ENCODE measurements around the gene NBAS.

The NBAS gene
- 86.7 to 113 reads per million in 2 donors for total RNA-seq

DNA sequence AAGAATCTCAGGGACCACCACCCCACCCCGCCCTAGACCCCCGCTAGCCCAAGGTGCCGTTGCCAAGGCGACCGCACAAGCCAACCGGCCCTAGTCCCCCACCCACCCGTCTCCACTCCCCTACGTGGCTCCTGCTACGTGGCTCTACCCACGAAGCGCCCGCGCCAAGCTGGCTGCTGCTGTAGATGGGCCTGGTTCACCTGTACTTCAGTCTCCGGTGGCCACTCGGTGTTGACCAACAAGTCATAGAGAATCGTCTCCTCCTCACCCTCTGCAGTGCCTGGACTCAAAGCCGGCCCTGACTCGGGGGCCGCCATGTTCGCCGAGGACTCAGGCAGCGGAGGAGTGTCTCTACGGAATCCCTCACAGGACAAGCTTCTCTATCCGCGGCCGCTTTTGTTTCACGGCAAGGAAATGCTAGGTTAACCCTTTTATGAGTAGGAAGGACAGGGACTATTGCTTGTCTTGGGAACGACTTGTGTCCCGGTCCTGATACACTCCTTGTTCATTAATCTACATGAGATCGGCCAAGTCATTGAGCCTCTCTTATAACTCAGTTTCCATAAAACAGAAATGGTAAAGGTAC is at the start of gene NBAS:
TSS of gene NBAS (minus strand) at position 347 of the 586 bp plus-strand sequence. CDS start at position 317, 30 bp downstream.
- DNase-seq, result peak; percentile 40 to 87 (median 61)

DNA sequence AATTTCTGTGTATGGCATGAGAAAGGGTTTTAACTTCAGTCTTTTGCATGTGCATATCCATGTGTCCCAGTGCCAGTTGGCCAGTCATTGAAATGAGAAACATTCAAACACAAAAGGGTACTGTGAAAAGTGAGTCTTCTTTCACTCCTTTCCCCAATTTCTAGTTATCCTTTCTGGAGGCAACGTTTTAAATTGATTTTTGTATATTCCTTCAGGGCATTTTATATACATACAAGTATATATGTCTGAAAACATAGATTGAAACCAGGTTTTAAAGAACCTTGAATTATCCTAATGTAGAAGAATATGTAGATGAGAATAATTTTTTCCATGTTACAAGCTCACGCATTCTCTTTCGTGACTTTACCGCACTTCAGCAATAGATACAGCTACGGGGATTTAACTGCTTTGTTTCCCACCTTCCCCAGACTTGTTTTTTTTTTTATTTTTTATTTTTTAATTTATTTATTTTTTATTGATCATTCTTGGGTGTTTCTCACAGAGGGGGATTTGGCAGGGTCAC is 49.4 kb upstream of the NBAS start:
- DNase-seq, result no peak

DNA sequence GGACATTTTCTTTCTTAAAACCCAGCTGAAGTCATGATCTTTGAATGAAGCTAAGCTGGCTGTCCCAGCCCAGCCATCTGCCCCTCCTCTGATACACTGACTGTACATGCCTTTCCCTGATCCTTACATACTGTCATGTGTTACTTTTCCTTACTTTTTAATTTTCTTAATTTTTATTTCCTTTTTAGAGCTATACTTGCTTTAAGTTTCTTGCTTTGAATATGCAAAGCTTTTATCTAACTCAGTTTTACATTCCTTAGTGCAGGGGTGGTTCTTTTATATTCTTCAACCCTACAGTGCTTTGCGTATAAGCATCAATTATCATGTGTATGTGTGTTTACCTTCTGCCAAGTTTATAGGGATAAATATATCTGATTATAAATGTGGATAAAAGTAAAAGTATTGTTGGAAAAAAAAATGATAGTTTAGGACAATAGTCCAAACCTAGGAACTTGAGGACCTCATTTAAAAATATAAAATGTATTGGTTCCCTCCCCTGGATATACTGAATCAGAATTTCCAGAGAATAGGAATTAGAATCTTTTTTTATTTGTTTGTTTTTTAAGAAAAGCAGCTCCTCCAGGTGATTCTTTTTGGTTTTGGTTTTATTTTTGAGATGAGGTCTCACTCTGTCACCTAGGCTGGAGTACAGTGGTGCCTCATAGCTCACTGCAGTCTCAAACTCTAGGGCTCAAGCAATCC is 48.4 kb upstream of the NBAS start:
- no peak for DNase-seq

DNA sequence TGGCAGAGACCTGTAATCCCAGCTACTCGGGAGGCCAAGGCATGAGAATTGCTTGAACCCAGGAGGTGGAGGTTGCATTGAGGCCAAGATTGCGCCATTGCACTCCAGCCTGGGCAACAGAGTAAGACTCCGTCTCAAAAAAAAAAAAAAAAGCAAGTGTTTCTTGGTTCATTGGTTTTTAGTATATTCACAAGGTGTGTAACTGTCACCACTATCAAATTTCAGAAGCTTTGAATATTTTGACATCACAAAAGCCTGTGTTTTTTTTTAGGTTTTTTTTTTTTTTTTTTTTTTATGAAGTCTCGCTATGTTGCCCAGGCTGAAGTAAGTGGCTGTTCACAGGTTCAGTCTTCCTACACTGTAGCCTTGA is 47.2 kb upstream of the NBAS start:
- DNase-seq, result no peak

DNA sequence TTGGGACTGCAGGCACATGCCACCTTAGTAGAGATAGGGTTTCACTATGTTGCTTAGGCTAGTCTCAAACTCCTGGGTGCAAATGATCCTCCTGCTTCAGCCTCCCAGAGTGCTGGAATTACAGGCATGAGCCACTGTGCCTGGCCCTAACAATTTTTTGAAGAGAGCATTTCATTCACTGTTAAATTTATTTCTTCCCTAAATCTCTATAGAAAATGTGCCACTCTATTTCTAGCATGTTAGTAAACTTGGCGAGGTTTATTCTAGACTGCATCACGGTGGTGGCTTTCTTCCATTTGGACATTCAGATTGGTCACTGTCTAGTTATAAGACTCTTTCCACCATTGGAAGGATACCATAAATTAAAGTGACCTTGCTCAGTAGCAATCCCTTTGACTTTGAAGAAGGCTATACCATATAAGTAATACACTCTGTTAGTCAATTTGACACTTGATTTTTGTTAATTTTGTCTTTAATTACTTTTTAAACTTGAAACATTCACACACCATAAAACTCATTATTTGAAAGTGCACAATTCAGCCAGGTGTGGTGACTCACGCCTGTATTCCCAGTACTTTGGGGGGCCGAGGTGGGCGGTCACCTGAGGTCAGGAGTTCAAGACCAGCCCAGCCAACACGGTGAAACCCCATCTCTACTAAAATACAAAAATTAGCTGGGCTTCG is 46.7 kb upstream of the NBAS start:
- DNase-seq, result no peak

DNA sequence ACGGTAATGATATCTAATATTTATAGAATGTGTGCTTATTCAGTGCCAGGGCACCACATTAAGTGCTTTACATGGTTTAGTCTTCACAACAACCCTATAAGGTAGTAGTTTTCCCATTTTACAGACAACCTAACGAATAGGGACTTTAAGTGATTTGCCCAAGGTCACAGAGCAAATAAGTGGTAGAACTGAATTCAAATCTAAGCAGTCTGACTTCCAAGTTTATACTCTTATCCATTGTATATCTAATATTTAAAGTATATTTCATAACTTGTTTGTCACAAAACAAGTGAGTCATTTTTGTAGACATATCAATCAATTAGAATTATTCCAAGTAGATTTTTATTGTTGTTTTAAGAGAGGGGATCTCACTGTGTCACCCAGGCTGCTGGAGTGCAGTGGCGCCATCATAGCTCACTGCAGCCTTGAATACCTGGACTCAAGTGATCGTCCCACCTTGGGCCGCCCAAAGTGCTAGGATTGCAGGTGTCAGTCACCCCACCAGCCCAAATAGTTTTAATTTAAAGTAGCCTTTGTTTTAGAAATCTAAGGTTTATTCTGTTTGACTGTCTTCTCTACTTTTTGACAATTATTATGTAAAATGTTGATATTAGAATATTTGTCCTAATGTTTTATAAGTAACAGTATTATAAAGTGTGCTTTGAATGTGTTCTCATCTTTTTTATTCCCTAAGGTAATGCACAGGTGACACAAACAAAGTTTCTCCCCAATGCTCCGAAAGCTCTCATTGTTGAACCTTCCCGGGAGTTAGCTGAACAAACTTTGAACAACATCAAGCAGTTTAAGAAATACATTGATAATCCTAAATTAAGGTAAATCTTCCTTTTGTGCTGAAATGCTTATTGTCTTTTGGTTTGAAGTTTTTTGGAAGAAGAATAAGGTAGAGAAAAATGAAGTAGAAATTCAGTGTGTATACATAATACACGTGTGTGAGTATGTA is 45.6 kb upstream of the NBAS start:
- DNase-seq, result no peak

DNA sequence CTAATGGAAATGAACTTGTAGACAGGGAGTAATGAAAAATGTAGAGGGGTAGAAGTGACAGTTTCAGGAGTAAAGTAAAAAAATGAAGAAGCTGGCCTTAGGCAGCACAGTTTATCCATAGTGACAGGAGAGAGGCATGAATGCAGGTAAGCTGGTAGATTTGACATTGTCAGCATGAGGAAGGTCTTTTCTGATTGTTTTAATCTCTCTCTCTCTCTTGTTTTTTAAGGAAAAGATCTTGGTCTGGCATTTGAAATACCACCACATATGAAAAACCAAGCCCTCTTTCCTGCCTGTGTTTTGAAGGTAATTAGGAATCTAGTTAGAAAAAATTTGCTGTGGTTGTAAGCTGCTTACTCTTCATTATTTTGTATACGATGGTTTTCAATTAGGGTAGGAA is 44.6 kb upstream of the NBAS start:
- DNase-seq, result no peak

DNA sequence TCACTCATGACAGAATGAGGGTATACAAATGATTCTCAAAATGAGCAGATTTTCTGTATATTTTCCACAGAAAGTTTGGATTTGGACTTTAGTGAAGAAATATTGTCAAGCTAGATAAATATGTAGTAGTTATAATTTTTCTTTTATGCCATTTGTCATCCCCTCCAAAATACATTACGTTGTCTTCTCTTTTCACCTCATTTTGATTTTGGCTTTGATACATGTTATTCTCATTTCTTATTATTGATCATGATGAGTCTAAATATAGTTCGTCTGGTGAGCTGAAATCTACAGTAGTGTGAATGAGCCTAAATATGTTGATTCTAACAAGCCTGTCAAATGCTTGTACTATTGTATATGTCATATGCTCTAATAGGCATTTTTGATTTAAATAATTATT is 42.8 kb upstream of the NBAS start:
- no peak for DNase-seq

DNA sequence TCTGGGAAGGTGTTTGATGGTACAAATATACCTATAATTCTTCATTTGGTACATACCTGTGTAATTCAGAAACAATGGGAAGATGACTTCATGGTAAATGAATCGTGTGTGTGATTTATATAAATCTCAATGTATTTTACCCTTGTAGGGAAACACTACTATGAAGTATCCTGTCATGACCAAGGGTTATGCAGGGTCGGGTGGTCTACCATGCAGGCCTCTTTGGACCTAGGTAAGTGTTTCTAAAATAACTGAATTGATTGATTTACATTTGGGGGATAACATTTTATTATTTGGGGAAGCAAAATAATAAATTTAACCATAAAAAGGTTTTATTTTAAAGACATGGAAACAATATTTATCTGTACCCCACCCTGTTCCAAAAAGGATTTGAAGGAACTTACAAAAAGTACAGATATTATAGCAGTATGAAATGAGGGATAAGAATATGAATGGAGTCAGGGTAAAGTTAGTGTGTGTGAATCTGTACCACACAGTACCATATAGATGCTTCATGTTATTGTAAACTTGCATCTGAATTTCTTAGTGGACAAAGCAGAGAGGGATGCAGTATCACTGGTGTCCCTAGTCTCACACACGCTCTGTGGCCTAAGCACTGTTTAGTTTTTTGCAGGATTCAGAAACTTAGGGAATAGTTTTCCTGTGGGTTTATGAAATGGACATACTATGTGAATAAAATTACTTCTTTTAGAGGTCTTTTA is 42.1 kb upstream of the NBAS start:
- no peak for DNase-seq

DNA sequence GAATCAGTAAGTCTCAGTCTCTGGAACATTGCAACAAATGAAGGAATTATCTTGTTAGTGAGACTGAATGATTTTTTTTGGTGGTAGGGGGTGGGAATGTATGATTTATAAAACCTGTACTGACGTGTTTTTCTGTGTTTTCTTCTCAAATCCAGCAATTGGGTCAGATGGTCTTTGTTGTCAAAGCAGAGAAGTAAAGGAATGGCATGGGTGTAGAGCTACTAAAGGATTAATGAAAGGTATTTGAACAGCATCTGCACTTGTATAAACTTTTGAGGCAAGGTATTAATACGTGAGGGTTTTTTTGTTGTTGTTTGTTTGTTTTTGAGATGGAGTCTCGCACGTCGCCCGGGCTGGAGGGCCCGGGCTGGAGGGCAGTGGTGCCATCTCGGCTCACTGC is 41.3 kb upstream of the NBAS start:
- no peak for DNase-seq

DNA sequence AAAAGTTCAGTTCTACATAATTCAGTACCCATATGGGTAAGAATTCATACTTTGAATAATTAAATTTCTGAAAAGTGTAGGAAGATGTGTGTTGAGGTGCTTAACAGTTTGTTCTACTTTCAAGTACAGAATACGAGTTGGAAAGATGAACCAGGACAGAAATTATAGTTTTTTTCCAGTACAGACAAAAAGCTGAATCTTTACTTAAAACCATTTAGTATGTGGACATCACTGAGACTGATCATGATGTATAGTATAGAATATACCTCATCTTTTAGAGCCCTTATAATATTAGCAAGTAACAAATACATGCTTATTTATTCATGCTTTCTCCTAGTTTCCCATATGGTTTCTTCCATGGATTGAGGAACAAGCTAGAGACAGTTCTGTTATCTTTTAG is 40.5 kb upstream of the NBAS start:
- no peak for DNase-seq

DNA sequence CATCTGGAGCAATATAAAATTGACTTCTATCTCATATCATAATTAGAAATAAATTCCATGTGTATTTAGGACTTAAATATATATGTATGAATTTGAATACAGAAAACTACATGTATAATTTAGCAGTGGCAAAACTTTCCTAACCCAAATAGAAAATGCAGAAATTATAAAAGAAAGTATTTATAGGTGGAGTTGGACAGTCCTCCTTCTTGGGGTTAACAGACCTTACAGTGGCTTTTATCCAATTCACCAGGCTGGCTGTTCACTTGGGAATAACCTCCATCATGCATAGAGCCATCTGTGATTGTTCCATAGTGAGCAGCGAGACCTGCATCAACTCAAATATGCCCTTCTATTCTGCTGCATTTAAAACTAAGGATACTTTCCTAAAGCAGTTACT is 38.9 kb upstream of the NBAS start:
- no peak for DNase-seq

DNA sequence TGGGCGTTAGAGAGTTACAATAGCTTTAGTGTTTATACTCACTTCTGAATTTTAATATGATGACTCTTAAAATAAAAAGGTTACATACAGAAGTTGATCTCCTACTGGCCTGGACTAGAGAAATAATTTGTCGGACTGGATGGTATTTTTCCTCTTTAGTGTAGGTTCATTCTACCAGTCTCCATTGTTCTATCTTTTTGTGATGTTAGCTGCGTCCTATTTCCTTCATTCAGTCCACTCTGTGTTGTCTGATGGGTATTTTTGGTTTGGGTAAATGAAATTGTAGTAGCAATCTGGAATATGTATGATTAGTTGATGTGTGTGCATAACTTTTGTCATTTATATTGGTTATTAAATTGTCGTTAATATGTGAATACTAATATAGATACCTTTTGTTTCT is 35.8 kb upstream of the NBAS start:
- no peak for DNase-seq

DNA sequence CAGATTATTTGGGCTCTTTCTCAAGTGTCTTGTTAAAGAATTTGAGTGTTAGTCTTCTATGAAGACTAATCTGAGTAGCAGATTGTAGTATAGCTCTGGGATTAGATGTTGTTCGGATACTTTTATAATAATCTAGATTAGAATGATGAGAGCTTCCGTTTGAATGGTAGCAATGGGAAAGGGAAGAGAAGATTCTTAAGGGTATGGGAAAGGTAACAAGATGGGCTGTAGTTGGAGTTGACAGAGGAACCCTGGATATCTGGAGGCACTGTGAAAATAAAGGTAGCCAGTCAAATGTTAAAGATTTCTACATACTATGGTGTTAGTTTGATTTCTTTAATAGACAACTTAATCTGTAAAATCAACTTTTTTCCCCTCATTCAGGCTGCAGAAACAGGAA is 35.2 kb upstream of the NBAS start:
- no peak for DNase-seq

DNA sequence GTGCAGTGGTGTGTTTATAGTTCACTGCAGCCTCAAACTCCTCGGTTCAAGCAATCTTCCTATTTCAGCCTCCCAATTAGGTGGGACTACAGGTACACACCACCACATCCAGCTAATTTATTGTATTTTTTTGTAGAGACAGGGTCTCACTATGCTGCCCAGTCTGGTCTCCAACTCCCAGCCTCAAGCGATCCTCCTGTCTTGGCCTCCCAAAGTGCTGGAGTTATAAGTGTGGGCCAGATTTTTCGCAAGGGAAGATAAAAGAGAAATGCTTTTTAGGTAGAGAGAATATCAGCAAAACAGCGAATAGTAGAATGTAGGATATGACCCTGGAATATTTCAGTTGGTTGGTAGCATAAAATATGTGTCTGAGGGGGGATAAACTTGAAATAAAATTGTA is 34.8 kb upstream of the NBAS start:
- DNase-seq, result no peak

DNA sequence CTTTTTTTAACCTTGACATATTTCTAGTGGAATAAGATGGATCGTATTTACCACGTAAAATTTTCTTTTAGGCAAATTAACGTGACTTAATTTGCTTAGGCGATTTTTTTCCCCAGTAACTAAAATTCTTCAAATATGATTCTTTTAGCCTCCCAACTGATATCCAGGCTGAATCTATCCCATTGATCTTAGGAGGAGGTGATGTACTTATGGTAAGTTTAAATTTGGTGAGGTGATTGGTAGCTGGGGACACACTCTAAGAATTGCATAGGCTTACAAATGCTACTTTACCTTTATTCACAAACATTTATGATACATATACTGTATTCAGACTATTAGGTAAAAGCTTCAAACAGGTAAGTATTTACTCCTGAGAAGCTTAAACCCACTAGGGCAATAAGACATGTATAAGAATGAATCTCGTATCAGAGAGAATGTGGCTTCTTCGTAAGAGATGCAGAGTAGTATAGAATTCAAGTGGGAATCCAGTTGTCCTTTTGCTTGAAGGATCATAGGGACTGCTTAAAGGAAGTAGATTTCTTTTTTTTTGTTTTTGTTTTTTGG is 34.3 kb upstream of the NBAS start:
- DNase-seq, result no peak

DNA sequence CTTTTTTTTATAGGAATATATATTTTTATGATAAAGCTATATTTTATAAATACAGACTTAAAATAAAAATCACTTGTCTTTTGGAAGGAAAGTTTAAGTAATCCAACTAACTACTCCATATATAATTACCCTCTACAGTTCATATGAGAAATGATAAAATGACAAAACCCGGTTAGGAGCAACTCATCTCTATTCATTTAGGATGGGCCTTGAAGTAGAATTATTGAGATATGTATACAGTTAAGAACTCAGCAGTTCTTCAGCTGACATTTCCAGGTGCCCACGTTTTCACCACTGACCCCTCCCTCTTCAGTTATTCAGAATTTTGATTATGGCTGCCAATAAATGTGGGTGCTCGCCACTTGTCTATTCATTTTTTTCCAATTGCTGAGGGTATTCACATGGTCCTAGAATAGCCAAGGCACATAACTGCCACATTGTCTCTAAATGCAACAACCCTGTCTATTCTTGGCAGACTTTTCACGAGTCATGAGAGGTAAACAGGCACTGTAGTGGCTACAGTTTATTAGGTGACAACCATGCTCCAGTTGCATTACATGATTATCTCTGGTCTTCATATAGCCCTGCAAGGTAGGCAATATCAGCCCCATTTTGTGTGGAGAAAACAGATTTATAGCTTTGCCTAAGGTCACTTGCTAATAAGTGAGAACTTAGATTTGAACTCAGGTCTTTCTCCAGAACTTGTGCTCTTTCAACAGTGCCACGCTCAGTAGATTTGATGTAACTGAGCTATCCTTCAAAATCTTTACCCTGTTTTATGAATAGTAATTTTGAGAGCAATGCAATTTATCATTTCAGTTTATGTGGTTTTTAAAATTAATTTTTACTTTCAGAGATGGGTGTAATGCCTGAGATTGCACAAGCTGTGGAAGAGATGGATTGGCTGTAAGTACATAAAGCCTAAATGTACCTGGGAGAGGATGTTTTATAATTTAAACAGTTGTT is 33.4 kb upstream of the NBAS start:
- DNase-seq, result no peak

DNA sequence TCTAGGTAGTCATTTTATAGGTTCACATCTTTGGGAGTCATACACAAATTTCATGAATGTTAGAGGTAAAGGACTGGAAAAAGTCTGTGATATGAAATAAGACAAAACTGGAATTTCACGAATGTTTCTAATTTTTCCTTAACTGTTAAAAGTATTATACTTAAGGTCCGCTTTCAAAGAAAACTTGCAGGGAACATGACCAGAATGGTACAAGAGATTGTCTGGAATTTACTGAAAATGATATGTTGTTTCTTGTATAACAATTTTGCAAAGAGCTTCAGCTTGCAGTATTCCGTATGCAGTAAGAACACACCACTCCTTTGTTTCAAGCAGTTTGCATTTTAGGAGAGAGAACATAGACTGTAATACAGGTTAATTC is 32.2 kb upstream of the NBAS start:
- no peak for DNase-seq

DNA sequence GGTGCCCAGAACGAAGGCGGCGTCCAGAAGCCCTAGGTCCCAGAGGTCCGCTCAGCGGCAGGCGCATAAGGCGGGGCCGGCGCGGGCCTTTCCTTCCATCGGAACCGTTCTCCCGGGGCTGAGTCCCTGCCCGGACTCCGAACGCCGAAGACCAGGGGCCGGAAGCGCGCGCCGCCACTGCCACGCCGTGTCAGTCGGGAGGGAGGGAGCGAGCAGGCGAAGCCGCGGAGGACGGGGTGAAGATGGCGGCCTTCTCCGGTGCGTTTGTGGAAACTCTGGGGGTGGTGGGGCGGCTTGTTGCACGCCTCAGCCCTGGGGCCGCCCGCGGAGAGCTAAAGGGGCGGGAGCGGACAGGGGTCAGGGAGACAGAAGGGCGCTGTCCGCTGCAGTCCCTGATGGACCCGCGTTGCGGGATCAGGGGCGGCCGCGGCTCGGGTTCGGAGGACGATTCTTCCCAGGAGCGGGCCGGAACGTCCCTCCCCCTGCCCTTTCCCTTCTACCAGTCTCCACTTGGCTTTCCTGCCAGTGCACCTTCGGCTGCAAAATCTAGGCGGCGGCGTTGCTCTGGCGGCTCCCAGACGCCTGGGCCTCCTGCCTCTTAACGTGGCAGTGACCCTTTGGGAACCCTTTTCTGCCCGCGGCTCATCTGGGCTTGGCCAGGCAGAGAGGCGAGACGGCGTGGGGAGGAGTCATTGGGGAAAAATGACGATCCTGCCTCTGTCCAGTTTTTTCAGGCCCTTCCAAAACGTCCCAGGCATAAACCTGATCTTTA is 30.7 kb upstream of the NBAS start, which contains the start of gene DDX1:
TSS of gene DDX1 (plus strand) at position 177 of the 772 bp plus-strand sequence. CDS start at position 243, 66 bp downstream.
- DNase-seq, result peak; percentile 71 to 92 (median 77)

DNA sequence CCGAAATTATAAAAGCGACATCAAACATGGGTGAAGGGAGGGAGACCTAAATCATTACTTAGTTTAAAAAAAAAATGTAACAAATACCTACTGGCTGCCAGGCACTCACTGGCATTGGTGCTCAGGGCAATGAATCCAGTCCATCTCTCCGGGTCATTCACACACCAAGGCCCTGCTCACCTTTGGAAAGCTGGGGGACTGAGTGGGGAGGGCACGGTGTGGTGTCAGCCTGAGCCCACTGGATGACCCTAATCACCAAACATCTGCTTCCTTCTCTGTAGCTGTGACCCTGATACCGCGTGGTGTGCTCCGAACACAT is 30.2 kb upstream of the NBAS start:
- DNase-seq, result no peak
